Adrenal gland (tissue), 5 donors: ENCODE measurements around the gene RUFY1.
"Not testable (repeated sequence)": the region's sequence is repeated elsewhere in the genome, so short reads cannot be mapped to it uniquely, and the experiment has no call there.

Experiments used
- POLR2A ChIP-seq, 2 donors: fragments of 450-650 bp; IDR thresholded peaks; one replicate each; pipeline ENCODE4 v1.6.1; 2017; ENCODE audit warnings: antibody characterized with exemption in 2 of 2, mild to moderate bottlenecking in 2 of 2, moderate library complexity in 1 of 2
- TF ChIP-seq, protein P1 (sequence below), 6 experiments: fragments of 450-650 bp in 4 of 6; fragments of 200-600 bp in 2 of 6; sonication (generic) in 1 of 6; IDR thresholded peaks; 1 replicate in 5 of 6; 2 replicates in 1 of 6; pipeline versions ENCODE4 v1.5.1 to v1.8.0; 2016 to 2021; ENCODE audit warnings: antibody characterized with exemption in 6 of 6, mild to moderate bottlenecking in 2 of 6, moderate library complexity in 1 of 6
- donor health status: DM: no; HTN: no; CAD: no.

DNA sequence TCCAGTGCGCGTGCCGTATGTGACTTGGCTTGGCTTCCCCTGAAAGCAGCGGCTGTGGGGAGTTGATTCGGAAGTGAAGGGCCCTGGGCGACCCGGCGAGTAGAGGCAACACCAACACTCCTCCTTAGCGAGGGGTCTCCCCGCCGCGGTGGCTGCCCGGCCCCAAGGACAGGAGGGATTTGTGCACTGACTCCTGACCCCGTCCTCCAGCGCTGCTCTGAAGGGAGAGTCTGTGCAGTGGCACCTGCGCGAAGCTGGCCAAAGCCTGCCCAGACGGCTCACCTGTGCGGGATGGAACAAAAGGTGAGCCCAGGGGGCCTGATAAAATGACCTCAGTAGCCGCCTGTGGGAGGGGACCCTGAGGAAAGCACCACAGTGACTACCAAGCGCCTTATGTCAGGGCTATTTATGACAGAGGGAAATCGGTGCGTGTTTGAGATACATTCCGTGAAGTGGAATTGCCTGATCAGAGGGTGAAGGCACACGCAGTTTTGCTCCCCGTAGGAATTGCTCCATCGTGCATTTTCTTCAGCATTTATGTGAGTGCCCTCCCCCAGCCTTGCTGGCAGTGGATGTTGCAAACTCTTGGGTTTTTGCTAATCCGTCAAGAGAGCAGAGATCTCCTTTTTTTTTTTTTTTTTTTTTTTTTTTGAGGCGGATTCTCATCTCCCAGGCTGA is 108.0 kb downstream of the RUFY1 start:
- TF ChIP-seq, protein P1, sequence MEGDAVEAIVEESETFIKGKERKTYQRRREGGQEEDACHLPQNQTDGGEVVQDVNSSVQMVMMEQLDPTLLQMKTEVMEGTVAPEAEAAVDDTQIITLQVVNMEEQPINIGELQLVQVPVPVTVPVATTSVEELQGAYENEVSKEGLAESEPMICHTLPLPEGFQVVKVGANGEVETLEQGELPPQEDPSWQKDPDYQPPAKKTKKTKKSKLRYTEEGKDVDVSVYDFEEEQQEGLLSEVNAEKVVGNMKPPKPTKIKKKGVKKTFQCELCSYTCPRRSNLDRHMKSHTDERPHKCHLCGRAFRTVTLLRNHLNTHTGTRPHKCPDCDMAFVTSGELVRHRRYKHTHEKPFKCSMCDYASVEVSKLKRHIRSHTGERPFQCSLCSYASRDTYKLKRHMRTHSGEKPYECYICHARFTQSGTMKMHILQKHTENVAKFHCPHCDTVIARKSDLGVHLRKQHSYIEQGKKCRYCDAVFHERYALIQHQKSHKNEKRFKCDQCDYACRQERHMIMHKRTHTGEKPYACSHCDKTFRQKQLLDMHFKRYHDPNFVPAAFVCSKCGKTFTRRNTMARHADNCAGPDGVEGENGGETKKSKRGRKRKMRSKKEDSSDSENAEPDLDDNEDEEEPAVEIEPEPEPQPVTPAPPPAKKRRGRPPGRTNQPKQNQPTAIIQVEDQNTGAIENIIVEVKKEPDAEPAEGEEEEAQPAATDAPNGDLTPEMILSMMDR (IDR thresholded peaks at IDR 0.05), result not testable (repeated sequence)
- TF ChIP-seq POLR2A (IDR thresholded peaks at IDR 0.05), result not testable (repeated sequence)
